Loucy (cell line): ENCODE results near the gene PARD3B.

Experiments
- H2AFZ ChIP-seq: fragments of 200-600 bp; sonication (generic); 2 replicates; pipeline ENCODE4 v1.6.0; 2016; ENCODE audit warnings: antibody characterized with exemption, mild to moderate bottlenecking, low read length, moderate library complexity
- H3F3A ChIP-seq: fragments of 200-600 bp; 2 replicates; pipeline ENCODE4 v1.6.0; 2016; ENCODE audit warnings: antibody characterized with exemption, low read depth, mild to moderate bottlenecking
- H3K27me3 ChIP-seq: fragments of 200-600 bp; sonication (generic); 2 replicates; pipeline ENCODE4 v1.6.1; 2014; ENCODE audit warnings: low read length, mild to moderate bottlenecking; ENCODE audit not compliant: insufficient read depth, poor library complexity, severe bottlenecking
- H3K36me3 ChIP-seq: fragments of 200-600 bp; sonication (generic); 2 replicates; pipeline ENCODE4 v1.6.1; 2016; ENCODE audit warnings: low read length; ENCODE audit not compliant: insufficient read depth
- H3K4me1 ChIP-seq: fragments of 200-600 bp; sonication (generic); 2 replicates; pipeline ENCODE4 v1.5.1; 2014; ENCODE audit warnings: low read length, mild to moderate bottlenecking; ENCODE audit not compliant: insufficient read depth, poor library complexity, severe bottlenecking
- H3K4me2 ChIP-seq: fragments of 200-600 bp; sonication (generic); 2 replicates; pipeline ENCODE4 v1.6.0; 2014; ENCODE audit warnings: antibody characterized with exemption, low read length, low read depth, mild to moderate bottlenecking; ENCODE audit not compliant: poor library complexity, severe bottlenecking
- H3K4me3 ChIP-seq: fragments of 200-600 bp; sonication (generic); 2 replicates; pipeline ENCODE4 v1.5.1; 2014; ENCODE audit warnings: low read length, mild to moderate bottlenecking, mixed read lengths; ENCODE audit not compliant: poor library complexity, severe bottlenecking
- H3K79me2 ChIP-seq: fragments of 200-600 bp; sonication (generic); 2 replicates; pipeline ENCODE4 v1.6.1; 2014; ENCODE audit warnings: low read length; ENCODE audit not compliant: insufficient read depth
- H3K9ac ChIP-seq: fragments of 200-600 bp; sonication (generic); 2 replicates; pipeline ENCODE4 v1.6.0; 2014; ENCODE audit warnings: mild to moderate bottlenecking, low read depth, low read length, moderate library complexity; ENCODE audit not compliant: poor library complexity, severe bottlenecking
- H3K9me2 ChIP-seq: fragments of 200-600 bp; sonication (generic); replicated peaks from 2 replicates; pipeline ENCODE4 v1.6.1; 2016; ENCODE audit warnings: low read depth, low read length, mixed read lengths
- H3K9me3 ChIP-seq: fragments of 200-600 bp; sonication (generic); 2 replicates; pipeline ENCODE4 v1.6.1; 2014; ENCODE audit warnings: mild to moderate bottlenecking, antibody characterized with exemption, low read length, low read depth; ENCODE audit not compliant: insufficient read depth
- H4K20me1 ChIP-seq: fragments of 200-600 bp; sonication (generic); 2 replicates; pipeline ENCODE4 v1.6.0; 2014; ENCODE audit warnings: antibody characterized with exemption, low read length, mild to moderate bottlenecking; ENCODE audit not compliant: insufficient read depth, poor library complexity, severe bottlenecking
- CTCF ChIP-seq: fragments of 200-600 bp; sonication (generic); conservative IDR thresholded peaks from 2 replicates; pipeline ENCODE4 v1.5.1; 2014; ENCODE audit warnings: mild to moderate bottlenecking, antibody characterized with exemption, low read length
- EZH2phosphoT487 ChIP-seq: fragments of 200-600 bp; IDR thresholded peaks from 2 replicates; pipeline ENCODE4 v1.6.1; 2018; ENCODE audit warnings: antibody characterized with exemption, mild to moderate bottlenecking, moderate library complexity, borderline replicate concordance

PARD3B gene

GRCh38 chr2:205352593-205352992, 807.3 kb downstream of the PARD3B start:
- no peaks in the 10 kb centered on the region for H3K9me3 ChIP-seq
- no peaks in the 10 kb centered on the region for H3K27me3 ChIP-seq
- H3K79me2 ChIP-seq, result no peaks in the 10 kb centered on the region
- H4K20me1 ChIP-seq, result no peaks in the 10 kb centered on the region
- TF ChIP-seq CTCF, result no peak
- TF ChIP-seq EZH2phosphoT487, result no peak
- no peaks in the 10 kb centered on the region for H3K9me2 ChIP-seq
- no peaks in the 10 kb centered on the region for H3K36me3 ChIP-seq
- no peak overlapping the region for H2AFZ ChIP-seq
- H3K4me1 ChIP-seq, result peaks cover under 1% of the 10 kb centered on the region
- no peak overlapping the region for H3K4me3 ChIP-seq
- H3F3A ChIP-seq, result no peaks in the 10 kb centered on the region
- H3K4me2 ChIP-seq, result no peak overlapping the region
- H3K9ac ChIP-seq, result no peak overlapping the region

- TF ChIP-seq CTCF, result no peak
- no peak for TF ChIP-seq EZH2phosphoT487
- Histone ChIP-seq H3K9me2 (no peaks in the 10 kb centered on the region), H4K20me1 (no peaks in the 10 kb centered on the region), H2AFZ (no peak overlapping the region), H3K79me2 (no peaks in the 10 kb centered on the region), H3K27me3 (no peaks in the 10 kb centered on the region), H3K9ac (no peak overlapping the region), H3K4me2 (no peak overlapping the region), H3K4me3 (no peak overlapping the region), H3K9me3 (no peaks in the 10 kb centered on the region), H3K4me1 (peaks cover 8% of the 10 kb centered on the region), H3F3A (no peaks in the 10 kb centered on the region), H3K36me3 (no peaks in the 10 kb centered on the region)
Observed at GRCh38 chr2:205357732-205358131, 812.5 kb downstream of the PARD3B start.

DNA sequence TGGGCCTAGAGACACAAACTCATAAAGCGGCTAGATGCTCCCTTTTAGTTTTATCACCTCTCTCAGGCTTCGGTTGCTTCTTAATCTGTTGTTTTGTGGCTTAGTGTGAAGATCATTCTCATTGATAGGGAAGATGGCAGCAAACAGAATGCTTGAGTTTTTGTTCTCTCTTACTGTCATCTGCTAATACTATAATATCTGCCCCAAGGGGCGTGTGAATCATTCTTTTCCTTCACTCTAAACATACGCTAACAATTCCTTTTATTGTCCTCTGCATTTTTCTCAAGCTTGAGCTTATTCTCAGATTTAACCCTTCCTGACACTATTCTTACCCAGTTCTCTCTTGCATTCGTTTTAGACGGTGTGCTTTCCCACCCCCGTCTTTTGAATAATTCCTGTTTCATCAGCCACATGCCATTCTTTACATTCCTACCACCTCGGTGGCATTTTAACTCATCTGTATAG, 813.1 kb downstream of the PARD3B start:
- Histone ChIP-seq H2AFZ (no peak overlapping the region), H4K20me1 (no peaks in the 10 kb centered on the region), H3K9me3 (no peaks in the 10 kb centered on the region), H3K27me3 (no peaks in the 10 kb centered on the region), H3K4me3 (no peak overlapping the region), H3K36me3 (no peaks in the 10 kb centered on the region), H3K79me2 (no peaks in the 10 kb centered on the region), H3F3A (no peaks in the 10 kb centered on the region), H3K9me2 (no peaks in the 10 kb centered on the region), H3K4me1 (peaks cover 8% of the 10 kb centered on the region), H3K9ac (no peak overlapping the region), H3K4me2 (no peak overlapping the region)
- TF ChIP-seq CTCF (no peak), EZH2phosphoT487 (no peak)
